ENCODE results near the gene PCGF3.
A peak's percentile ranks its signal among the peaks of the same experiment; 100 is the strongest.
"Not testable (repeated sequence)": the region's sequence is repeated elsewhere in the genome, so short reads cannot be mapped to it uniquely, and the experiment has no call there.

The PCGF3 gene

DNA sequence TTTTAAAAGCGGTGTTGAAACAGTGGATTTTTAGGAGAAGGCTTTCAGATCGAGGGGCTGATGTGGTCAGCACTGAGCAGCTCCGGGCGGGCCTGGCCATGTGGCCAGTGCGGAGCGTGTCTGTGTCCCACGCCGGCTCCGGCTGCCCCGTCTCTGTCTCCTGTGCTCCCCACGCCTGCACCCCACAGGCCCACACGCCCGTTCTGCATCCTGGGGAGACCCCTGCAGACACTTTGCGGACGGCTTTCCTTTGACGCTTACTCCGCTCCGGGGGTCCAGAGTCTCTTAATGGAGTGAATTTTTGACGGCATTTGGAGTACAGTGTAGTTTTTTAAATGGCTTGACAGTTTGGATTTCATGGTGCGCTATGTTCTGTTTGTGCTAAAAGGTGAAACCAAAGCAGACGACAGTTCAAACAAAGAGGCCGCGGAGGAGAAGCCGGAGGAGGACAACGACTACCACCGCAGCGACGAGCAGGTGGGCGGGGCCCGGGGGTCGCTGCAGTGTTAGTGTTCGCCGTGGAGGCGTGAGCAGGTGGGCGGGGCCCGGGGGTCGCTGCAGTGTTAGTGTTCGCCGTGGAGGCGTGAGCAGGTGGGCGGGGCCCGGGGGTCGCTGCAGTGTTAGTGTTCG is 38.7 kb downstream of the PCGF3 start:
- DNase-seq: no peak

DNA sequence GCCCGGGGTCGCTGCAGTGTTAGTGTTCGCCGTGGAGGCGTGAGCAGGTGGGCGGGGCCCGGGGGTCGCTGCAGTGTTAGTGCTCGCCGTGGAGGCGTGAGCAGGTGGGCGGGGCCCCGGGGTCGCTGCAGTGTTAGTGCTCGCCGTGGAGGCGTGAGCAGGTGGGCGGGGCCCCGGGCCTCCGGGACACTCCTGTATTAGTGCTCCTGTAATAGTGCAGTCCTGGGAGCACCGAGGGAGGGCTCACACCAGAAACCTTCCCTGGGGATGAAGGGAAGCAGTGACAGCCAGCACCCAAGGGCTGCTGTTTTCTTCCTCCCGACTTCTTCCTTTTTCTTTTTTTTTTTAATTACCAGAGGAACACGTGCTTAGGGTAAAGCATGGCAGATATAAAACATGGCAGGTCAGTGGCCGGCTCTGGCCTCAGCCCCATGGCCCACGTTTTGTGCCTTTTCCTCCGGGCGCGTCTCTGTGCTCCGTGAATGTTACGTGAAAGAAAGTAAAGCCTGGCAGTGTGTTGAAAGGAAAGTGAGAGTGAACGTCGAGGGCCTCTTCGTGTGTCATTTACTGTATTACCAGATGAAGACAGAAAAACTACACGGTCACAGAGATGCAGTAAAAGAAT is 42.0 kb downstream of the PCGF3 start:
- no peak for DNase-seq

DNA sequence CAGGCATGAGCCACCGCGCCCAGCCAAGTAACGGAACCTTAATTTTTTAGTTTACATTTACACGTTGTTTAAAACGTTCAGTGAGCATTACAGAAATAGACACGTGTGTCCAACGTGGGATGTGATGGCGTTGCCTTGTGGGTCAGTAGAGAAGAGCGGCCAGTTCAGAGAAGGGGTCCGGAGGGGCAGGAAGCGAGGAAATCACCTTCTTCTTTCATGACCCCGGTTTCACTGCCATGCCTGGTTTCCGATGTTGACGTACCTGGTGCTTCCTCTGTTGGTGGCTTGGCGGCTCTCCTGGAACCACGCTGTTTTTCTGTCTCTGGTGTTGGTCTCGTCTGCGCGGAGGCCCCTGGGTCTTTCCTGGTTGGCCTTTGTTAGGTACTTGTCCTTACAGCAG is 42.8 kb downstream of the PCGF3 start:
- no peak for DNase-seq

DNA sequence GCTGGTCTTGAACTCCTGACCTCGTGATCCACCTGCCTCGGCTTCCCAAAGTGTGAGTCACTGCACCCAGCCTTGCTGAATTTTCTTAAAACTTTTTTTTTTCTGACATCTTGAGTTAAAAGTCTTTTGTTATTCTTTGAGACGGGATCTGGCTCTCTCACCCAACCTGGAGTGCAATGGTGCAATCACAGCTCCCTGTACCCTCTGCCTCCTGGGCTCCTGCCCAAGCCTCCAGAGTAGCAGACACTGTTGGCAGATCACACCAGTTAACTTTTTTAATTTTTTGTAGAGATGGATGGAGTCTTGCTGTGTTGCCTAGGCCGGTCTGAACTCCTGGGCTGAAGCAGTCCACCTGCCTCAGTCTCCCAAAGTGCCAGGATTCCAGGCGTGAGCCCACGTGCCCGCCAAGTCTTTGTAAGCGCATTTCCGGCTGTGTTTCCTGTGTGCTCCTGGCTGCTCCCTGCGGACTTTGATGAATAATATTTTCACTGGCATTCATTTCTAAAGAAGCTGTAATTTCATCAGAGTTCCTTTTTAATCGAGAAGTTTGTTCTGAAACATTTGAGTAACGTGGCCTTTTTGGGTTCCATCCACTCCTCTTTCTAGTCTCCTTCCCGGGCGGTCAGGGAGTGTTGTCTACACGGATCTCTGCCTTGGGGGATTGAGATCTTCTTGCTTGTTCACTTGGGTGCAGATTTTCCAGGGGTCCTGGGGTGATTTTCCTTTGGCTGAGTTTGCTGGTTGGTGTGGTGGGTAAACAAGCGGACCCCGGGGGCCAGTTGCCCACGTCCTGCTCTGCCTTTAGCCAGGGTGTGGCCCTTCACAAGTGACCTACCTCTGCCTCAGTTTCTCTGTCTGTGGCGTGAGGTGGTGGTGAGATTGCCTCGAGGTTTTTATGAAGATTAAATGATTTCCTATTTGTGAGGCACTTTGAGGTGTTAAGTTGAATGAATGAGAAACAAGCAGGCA is 44.4 kb downstream of the PCGF3 start:
- DNase-seq: no peak

DNA sequence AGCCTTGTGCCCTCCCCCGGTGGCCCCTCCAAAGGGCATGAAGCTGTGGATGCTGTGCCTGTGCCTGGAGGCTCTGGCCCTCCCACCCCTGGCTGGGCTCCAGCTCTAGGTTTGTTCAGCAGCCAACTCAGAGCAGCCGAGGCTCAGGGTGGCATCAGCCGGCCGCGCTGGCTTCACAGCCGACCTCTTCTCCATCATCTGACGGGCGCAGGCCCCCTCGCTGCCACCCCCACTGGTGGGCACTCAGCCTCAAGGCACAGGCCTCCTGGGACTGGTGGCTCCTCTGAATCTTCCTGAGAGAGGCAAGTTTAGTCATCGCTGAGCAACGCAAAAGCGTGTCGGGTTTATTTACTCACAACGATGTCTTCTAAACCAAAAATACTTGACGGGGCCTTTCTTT is 46.0 kb downstream of the PCGF3 start:
- no peak for DNase-seq

DNA sequence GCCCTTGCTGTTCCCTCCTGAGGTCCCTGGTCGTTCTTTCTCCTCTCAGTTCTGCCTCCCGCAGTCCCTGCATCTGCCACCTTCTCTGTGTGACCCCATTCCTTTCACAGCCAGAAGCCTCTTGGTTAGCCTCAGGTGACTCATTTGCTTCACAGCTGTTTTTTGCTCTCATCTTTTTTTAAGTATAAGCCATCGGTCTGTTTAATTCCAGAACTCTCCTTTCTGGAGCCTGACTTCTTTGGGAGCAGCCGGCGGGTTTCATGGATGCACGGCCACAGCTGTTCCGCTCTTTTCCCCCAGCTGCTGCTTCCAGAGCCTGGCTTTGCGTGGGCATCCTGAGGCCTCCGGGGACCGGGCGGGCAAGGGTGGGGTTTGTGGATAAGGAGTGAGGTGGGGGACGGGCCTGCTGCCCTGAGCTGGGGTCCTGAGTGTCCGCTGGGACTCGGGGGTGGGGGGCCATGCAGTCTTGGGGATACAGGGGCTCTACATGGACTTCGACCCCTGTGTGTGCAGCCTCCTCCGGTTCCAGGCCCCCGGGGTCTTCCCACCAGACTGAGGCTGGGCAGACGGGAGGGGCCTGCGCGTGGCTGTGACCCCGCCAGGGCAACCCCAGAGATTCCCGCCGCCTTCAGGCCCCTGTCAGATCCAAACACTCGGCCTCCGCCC is 46.7 kb downstream of the PCGF3 start:
- DNase-seq: no peak

DNA sequence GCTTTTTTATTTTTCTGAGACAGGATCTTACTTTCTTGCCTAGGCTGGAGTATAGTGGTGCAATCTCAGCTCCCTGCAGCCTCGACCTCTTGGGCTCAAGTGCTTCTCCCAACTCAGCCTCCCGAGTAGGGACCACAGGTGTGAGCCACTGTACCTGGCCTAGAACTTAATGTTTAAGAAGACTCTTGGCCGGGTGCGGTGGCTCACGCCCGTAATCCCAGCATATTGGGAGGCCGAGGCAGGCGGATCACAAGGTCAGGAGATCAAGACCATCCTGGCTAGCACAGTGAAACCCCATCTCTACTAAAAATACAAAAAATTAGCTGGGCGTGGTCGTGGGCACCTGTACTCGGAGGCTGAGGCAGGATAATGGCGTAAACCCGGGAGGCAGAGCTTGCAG is 47.6 kb downstream of the PCGF3 start:
- not testable (repeated sequence) for DNase-seq

DNA sequence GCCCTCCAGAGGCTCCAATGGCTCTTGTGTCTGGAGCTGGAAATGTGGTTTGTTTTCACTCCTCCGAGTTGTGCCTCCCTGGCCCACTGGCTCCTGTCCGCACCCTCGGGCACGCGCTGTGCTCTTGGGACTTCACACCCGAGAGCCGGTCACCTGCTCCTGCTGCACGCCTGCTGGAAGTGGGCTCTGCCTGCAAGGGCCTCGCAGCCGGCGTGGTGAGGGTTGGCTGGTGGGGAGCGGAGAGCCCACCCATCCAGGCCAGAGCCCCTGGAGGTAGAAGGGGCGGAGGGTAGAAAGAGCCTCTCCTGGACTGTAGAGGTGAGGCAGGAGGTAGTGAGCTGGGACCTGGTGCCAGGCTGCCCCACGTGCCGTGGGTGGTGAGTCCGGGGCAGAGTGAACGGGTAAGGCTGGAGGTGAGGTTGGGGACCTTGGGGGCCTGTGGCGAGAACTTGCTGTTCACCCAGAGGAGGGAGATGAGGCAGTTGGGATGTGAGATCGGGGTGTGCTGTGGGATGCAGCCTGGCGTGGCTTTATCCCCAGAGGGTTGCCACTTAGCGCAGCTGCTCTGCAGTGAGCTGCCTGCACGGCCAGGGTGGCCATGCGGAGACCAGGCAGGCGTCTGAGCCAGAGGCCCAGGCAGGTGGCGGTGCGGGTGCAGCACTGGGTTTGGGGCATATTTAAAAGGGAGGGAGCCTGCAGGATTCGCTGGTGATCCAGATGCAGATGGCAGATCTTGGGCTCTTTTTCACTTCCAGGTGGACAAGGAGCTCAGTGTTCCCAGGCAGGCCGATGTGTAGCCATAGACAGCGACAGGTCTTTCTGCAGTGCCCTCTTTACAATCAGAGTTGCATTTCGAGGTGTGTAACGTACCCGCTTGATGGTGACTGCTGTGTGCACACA is 48.8 kb downstream of the PCGF3 start:
- no peak for DNase-seq

DNA sequence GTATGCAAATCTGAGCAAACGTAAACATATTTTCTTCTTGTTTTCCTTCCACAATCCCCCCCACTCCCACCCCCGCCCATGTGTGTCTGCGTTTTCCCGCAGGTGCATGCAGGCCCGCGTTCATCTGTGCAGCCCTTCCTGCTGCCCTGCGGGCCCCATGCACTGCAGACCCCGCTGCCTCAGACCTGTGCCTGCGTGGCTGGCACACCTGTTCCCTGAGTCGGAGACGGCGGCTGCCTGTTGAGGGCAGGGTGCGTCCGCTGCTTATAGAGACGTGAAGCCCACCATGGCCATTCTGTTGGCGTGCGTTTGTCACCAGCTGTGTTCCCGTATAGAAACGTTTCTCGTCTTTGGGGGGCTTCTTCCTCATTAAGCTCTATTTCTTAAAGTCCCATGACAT is 51.5 kb downstream of the PCGF3 start:
- no peak for DNase-seq

DNA sequence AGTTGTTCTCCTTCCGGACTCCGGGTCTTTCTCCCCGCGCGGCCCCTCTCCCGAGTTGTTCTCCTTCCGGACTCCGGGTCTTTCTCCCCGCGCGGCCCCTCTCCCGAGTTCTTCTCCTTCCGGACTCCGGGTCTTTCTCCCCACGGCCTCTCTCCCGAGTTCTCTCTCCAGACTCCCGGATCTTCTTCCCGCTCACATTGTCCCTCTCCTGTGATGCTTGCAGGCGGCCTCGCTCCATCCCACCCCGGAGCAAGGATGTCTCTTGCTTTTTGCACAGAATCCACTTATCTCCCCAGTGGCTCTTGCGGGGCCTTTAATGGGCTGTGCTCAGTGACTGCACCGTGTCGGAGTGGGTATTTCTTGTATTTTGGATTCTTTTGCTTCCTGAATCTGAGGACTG is 54.2 kb downstream of the PCGF3 start:
- not testable (repeated sequence) for DNase-seq

DNA sequence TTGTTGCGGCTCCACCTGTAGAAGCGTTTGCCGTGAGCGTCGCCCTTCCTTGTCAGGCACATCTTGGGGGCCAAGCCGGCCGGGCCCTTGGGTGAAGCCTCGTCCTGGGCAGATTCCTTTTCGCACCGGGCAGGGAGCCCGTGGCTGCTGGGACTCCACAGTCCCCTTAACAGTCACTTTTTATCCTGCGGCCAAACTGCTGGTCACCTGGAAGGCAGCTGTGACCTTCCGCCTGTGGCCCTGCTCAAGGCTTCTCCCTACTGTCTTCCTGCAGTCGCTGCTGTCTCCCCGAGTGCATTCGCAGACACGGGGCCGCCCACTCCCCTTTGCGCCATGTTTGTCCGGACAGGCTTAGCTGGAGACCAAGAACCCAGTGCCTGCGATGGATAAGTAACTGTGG is 55.0 kb downstream of the PCGF3 start:
- no peak for DNase-seq

DNA sequence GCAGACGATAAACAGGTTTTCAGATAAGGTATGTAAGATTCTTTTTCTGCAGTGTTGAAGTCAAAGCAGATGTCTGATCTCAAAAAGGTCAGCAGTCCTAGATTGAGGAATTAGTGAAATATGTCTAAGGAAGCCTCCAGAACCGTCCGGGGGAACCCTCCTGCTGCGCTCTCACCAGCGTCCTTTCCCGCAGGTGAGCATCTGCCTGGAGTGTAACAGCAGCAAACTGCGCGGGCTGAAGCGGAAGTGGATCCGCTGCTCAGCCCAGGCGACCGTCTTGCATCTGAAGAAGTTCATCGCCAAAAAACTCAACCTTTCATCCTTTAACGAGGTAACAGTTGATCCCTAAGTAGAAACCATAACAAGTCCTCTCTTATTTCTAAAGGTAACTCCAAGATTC is 55.5 kb downstream of the PCGF3 start:
- no peak for DNase-seq

DNA sequence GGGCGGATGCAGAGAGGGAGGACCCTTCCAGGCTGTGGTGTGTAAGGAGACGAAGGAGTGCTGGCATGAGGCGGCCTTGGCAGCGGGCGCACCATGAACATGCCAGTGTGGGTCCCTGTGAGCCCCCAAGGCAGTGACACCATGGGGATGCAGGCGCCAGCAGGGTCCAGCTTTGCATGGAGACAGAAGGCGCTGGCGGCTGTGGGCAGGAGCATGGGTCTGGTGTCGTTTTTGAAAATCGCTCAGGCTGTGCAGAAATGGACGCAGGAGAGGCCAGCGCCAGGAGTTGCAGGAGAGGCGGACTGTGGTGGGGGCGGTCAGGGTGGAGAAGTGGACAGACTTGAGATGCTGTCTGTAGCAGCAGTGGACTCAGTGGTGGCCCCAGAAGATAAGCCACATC is 56.1 kb downstream of the PCGF3 start:
- no peak for DNase-seq

DNA sequence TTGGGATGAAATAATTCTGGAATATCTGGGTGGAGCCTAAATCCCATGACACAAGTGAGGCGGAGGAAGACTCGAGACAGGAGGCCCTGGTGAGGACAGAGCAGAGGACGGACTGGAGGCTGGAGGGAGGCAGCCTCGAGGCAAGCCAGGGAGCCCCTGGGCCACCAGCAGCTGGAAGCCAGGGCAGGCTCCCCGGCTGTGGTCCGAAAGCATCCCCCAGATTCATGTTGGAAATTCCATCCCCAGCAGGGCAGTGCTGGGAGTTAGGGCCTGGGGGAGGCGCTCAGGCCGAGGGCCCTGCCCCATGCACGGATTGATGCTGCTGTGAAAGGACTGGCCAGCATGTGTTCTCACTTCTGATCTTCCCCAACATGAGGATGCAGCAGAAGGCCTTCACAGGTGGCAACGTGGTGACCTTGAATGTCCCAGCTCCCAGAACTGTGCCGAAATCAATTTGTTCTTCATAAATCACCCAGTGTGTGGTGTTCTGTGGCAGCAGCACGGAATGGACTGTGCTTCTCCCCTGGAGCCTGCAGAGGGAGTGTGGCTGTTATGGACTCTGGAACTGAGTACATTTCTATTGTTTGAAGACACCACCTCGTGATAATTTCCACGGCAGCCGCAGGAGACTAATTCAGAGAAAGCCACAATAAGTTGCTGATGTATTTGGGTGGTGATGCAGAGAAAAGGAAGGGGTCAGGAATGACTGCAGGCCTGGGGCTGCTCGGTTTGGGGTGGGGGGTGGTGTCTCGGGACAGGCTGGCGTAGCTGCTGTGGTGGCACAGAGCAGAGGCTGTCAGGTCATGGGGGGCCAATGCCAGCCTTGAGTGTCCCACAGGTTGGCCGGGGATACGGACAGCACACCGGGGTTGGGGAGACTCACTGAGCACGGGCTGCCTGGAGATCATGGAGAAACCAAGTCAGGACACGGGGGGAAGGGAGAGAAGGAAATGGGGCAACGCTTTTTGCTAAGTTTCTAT is 56.9 kb downstream of the PCGF3 start:
- DNase-seq: peak in 1 of 2 experiments; percentile 49

DNA sequence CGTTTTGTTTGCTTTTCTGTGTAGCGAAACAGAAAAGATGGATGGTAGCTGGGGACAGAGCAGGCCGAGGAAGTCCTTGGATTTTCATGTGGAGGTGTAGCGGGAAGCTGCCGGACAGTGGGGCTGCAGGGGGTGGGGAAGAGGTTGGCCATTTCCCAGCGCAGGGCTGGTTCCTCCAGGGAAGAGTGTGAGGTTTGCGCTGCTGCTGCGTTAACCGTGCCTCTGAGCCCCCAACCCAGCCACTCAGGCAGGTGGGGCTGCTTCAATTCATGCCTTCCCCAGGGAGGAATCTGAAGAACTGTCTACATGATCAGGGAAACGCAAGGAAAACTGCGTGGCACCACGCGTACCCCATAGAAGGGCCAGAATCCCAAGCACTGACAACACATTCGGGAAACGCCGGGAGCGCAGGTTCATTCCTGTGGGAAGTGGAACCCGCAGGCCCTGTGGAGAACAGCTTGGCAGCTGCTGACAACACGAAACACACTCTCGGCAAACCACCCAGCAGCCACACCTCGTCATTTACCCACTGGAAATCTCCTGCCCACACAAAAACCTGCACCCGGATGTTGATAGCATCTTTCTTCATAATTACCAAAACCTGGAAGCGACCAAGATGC is 57.7 kb downstream of the PCGF3 start:
- no peak for DNase-seq

DNA sequence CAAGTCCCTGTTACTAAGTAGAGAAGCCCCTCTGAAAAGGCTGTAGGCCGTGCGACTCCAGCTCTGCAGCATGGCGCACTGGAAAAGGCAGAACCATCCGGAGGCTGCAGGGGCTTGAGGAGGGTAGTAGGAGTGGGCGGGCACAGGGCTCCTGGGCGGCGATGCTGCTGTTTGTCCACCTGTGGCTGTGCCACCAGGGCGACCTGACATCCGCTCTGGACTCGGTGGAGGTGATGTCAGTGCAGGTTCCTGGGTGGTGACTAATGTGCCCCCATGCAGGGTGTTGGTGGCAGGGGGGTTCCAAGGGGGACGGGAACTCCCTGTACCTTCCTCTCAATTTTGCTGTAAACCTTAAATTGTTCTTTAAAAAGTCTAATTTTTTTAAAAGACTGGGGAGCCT is 58.3 kb downstream of the PCGF3 start:
- DNase-seq: no peak

DNA sequence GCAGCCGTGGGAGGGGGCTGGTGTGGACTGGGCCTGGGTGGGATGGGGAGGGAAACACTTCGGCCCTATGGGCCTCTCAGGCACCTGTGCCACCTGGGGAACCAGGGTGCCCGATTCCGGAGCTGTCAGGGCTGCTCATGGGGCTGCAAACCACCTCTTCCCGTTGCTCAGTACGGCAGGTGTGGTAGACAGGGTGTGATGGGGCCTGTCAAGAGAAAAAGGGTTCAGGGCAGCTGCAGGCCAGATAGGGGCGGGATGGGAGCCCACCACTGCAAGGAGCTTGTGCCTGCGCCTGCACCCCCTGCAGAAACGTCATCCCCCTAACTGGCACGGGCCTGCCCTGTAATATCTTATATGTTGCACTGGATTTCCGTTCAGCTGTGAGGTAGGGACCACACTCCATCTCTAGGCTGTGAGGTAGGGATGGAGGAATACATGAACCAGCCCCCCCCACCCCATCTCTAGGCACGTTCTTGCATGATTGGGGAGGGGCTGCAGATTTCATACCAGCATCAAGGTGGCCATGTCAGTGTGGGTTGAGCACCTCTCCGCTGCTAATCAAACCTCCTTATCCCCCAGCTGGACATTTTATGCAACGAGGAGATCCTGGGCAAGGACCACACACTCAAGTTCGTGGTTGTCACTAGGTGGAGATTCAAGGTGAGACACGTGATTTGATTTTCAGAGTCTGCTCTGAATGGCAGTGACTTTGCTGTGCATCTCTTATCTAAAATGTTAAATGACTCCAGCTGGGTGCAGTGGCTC is 59.0 kb downstream of the PCGF3 start:
- DNase-seq: no peak

DNA sequence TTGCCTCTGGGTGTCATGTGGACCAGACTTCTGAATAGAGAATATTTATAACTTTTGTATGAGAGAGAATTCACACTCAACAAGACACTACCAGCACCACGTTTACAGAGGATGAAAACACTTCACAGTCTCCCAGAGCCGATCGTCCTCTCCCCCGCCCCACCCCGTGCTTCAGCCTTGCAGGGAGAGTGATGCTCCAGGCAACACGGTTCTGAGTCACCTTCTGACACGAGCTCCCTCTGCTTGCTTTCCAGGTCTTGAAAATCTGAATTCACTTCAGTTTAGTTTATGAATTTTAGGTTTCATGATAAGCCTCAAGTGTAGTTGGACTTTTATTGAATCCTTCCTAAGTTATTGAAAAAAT is 60.5 kb downstream of the PCGF3 start:
- DNase-seq: no peak

DNA sequence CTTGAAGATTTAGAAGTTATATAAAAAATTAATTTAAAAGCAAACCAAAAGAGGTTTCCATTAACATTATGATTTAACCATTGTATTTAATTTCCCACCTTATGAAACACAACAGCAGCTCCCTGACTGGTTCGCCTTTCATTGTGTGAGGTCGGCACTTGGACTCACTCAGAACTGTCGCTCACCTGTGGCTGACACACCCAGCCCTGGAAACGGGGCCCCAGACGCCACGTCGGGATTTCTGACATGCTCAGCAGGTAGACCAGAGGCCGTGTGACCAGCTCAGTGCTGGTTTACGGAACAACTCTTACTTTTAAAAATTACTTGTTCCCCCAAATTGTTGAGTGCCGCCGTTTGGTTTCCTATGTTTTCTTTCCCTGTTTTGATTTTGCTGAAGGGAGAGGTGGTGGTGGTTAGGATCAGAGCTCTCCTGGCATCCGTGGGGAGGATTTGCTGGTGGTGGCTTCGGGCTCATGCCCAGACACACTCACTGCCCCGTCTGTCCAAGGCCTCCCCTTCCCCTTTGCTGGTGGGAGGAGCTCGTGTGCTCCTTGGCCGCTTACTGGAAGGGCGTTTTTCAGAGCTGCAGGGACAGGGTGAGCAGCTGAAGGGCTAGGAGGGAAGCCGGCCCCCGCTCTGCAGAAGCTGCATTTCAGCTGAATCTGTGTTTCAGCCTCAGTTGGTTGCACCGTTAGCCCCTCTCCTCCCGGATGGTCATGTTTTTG is 61.1 kb downstream of the PCGF3 start:
- DNase-seq: no peak

Measured in cerebellar nuclear complex (tissue), 1 donor.